CD4-positive, alpha-beta T cell treated with Interleukin-17A for 1 hour (primary cell): Measurements from ENCODE around the gene NAE1.
A peak's percentile ranks its signal among the peaks of the same experiment; 100 is the strongest.
"Not testable (repeated sequence)": the region's sequence is repeated elsewhere in the genome, so short reads cannot be mapped to it uniquely, and the experiment has no call there.

Source experiments
- DNase-seq: peaks from one replicate; pipeline ENCODE4 v3.0.0-alpha.2; 2020

The NAE1 gene

GRCh38 chr16:66830422-66831404, at the start of gene NAE1:
Gene NAE1, minus strand, starts transcription at chr16:66830976. Its CDS starts 77 bp downstream, at chr16:66830899.
- DNase-seq, result peak; percentile 90

- DNase-seq, result peak; percentile 4
Measured at GRCh38 chr16:66878067-66878466, 47.3 kb upstream of the NAE1 start.

- DNase-seq, result peak; percentile 7
Measured at GRCh38 chr16:66874079-66874775, 43.5 kb upstream of the NAE1 start.

GRCh38 chr16:66873685-66874055, 42.9 kb upstream of the NAE1 start:
- DNase-seq, result no peak

- DNase-seq, result peak; percentile 90
Measured at GRCh38 chr16:66872943-66873684, 42.3 kb upstream of the NAE1 start.

- no peak for DNase-seq
Measured at GRCh38 chr16:66872559-66872942, 41.8 kb upstream of the NAE1 start.

- no peak for DNase-seq
Measured at GRCh38 chr16:66871840-66872239, 41.1 kb upstream of the NAE1 start.

- not testable (repeated sequence) for DNase-seq
Measured at GRCh38 chr16:66871363-66871762, 40.6 kb upstream of the NAE1 start.

DNA sequence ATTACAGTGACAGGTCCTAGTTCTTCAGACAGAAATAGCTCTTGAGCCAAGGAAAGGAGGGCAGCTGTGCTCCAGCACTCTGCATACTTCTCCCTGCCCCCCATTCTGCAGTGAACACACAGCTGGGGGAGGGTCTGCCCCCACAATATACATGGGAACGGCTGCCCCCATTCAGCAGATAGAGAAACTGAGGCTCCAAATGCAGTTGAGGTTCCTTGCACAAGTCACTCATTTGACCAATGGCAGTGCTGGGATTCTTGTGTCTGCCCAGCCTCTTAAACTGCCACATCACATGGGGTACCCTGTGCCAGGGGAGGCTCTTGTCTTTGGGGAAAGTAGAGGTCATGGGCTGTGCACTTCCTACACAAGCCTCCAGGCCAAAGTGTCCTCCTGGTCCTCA, 38.6 kb upstream of the NAE1 start:
- no peak for DNase-seq

DNA sequence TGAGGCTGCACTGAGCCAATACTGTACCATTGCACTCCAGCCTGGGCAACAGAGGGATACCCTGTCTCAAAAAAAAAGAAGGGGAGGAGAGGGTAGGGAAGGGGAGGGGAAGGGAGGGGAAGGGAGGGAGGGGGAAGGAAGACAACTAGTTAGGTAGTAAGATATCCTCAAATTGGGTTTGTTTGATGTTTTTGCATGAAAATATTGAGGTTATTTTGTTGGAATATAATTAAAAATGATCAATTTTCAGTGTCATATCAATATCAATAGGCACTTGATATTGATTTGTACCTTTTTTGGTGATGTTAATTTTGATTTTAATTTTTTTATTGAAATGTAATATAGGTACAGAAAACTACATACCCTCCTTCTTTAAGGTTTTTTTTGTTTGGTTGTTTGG, 32.9 kb upstream of the NAE1 start:
- DNase-seq, result no peak

GRCh38 chr16:66862023-66862520, 31.3 kb upstream of the NAE1 start:
- no peak for DNase-seq

GRCh38 chr16:66859397-66860068, 28.8 kb upstream of the NAE1 start:
- no peak for DNase-seq

GRCh38 chr16:66858740-66859396, 28.1 kb upstream of the NAE1 start:
- no peak for DNase-seq

DNA sequence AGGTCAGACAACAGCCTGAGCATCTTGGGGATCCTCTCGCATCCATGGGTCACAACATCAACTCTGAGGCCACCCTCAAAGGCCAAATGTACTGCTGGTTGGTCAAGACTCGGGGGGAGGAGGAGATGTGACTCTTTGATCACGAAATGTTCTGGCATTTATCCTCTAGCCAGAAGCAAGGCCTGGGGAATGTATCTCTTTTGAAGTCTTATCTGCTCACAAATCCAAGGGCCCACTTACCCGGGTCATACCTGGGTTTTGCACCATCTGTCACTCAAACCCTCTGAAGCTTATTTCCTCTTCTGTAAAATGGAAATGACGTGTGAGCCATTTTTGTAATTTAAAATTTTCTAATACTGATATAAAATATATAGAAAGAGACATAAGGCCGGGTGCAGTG, 26.7 kb upstream of the NAE1 start:
- DNase-seq, result no peak

GRCh38 chr16:66856801-66857200, 26.0 kb upstream of the NAE1 start:
- DNase-seq, result no peak

DNA sequence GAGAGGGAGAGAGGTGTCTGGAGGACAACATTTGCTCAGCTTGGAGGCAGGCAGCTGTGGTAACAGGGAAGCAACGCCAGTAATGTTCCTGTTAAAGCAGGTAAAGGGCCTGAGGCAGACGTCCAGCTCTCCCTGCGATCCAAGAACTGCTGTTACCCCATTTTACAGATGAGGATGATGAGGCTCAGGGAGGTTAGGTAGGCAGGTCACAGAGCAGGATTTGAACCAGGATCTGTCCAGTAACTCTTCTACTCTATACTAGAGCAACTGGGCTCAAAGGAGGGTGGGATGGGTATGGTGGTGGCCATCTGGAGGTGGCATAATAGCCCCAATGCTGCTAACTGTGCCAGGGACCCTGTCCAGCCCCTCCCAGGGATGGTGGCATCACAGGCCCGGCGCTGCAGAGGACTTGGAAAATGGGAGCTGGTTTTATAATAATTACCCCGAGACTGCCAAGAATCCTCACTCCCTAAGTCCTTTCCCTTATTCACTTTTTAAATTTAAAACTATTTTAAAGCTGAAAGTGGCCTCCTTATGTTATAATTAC, 25.5 kb upstream of the NAE1 start:
- no peak for DNase-seq

GRCh38 chr16:66853261-66854139, 22.7 kb upstream of the NAE1 start:
- DNase-seq, result no peak

- no peak for DNase-seq
Measured at GRCh38 chr16:66851166-66851964, 20.6 kb upstream of the NAE1 start.

GRCh38 chr16:66850115-66850815, 19.5 kb upstream of the NAE1 start:
- DNase-seq, result no peak
